ENCODE measurements around the gene ADH7.

ADH7 gene

GRCh38 chr4:99404595-99405287 is 30.4 kb downstream of the ADH7 start:
- TF ChIP-seq ZNF274 (IDR thresholded peaks at IDR 0.05; ENCODE audit: low read depth, low read length) = no peak

GRCh38 chr4:99403380-99404184 is 31.6 kb downstream of the ADH7 start:
- H3K4me3 ChIP-seq (ENCODE audit: low read length) = peak overlapping the region; percentile 61
- no peak for TF ChIP-seq ZNF274 (IDR thresholded peaks at IDR 0.05; ENCODE audit: low read depth, low read length)

More at GRCh38 chr4:99404595-99405287, 30.4 kb downstream of the ADH7 start:
- peak overlapping the region; percentile 66; the same call in 1 of the 2 replicates for H3K4me3 ChIP-seq (ENCODE audit: low read length)

GRCh38 chr4:99402765-99403164 is 32.4 kb downstream of the ADH7 start:
- no peak for TF ChIP-seq ZNF274 (IDR thresholded peaks at IDR 0.05; ENCODE audit: low read depth, low read length)

GRCh38 chr4:99400831-99401230 is 34.3 kb downstream of the ADH7 start:
- no peak for TF ChIP-seq ZNF274 (IDR thresholded peaks at IDR 0.05; ENCODE audit: low read depth, low read length)
- no peak overlapping the region for H3K4me3 ChIP-seq (ENCODE audit: low read length)

More at GRCh38 chr4:99402765-99403164, 32.4 kb downstream of the ADH7 start:
- peak overlapping the region; percentile 61; the same call in 1 of the 2 replicates for H3K4me3 ChIP-seq (ENCODE audit: low read length)

- H3K4me3 ChIP-seq (ENCODE audit: low read length) = no peak overlapping the region
- no peak for TF ChIP-seq ZNF274 (IDR thresholded peaks at IDR 0.05; ENCODE audit: low read depth, low read length)
Observed at GRCh38 chr4:99399017-99399416, 36.1 kb downstream of the ADH7 start.

- no peak for TF ChIP-seq ZNF274 (IDR thresholded peaks at IDR 0.05; ENCODE audit: low read depth, low read length)
- no peak overlapping the region for H3K4me3 ChIP-seq (ENCODE audit: low read length)
Observed at GRCh38 chr4:99395595-99396364, 39.4 kb downstream of the ADH7 start.

GRCh38 chr4:99394896-99395295 is 40.2 kb downstream of the ADH7 start:
- no peak for TF ChIP-seq ZNF274 (IDR thresholded peaks at IDR 0.05; ENCODE audit: low read depth, low read length)
- no peak overlapping the region for H3K4me3 ChIP-seq (ENCODE audit: low read length)

GRCh38 chr4:99390055-99390454 is 45.1 kb downstream of the ADH7 start:
- H3K4me3 ChIP-seq (ENCODE audit: low read length) = no peak overlapping the region
- no peak for TF ChIP-seq ZNF274 (IDR thresholded peaks at IDR 0.05; ENCODE audit: low read depth, low read length)

GRCh38 chr4:99389606-99390005 is 45.5 kb downstream of the ADH7 start:
- no peak overlapping the region for H3K4me3 ChIP-seq (ENCODE audit: low read length)
- no peak for TF ChIP-seq ZNF274 (IDR thresholded peaks at IDR 0.05; ENCODE audit: low read depth, low read length)

- no peak for TF ChIP-seq ZNF274 (IDR thresholded peaks at IDR 0.05; ENCODE audit: low read depth, low read length)
- H3K4me3 ChIP-seq (ENCODE audit: low read length) = no peak overlapping the region
Observed at GRCh38 chr4:99383833-99384392, 51.2 kb downstream of the ADH7 start.

GRCh38 chr4:99383399-99383798 is 51.7 kb downstream of the ADH7 start:
- H3K4me3 ChIP-seq (ENCODE audit: low read length) = no peak overlapping the region
- no peak for TF ChIP-seq ZNF274 (IDR thresholded peaks at IDR 0.05; ENCODE audit: low read depth, low read length)

- no peak for TF ChIP-seq ZNF274 (IDR thresholded peaks at IDR 0.05; ENCODE audit: low read depth, low read length)
- no peak overlapping the region for H3K4me3 ChIP-seq (ENCODE audit: low read length)
Observed at GRCh38 chr4:99382745-99383360, 52.3 kb downstream of the ADH7 start.

GRCh38 chr4:99381588-99382175 is 53.5 kb downstream of the ADH7 start:
- no peak for TF ChIP-seq ZNF274 (IDR thresholded peaks at IDR 0.05; ENCODE audit: low read depth, low read length)
- H3K4me3 ChIP-seq (ENCODE audit: low read length) = no peak overlapping the region
